Measurements from ENCODE around the gene MAPK8IP3.

Gene MAPK8IP3

GRCh38 chr16:1800701-1801100, 94.7 kb downstream of the MAPK8IP3 start:
- Histone ChIP-seq H2BK15ac (ENCODE audit: low read length) (no peak overlapping the region), H3K18ac (ENCODE audit: low read length) (no peak overlapping the region), H3K23ac (ENCODE audit: low read depth, low read length, poor library complexity) (no peak overlapping the region), H2BK120ac (ENCODE audit: low read depth, low read length) (no peak overlapping the region), H3K4me1 (ENCODE audit: control insufficient read depth in 2 of 2, insufficient read depth in 1 of 2, low read depth in 1 of 2, low read length in 2 of 2) (no peaks in the 10 kb centered on the region), H3K14ac (ENCODE audit: low read length) (no peak overlapping the region), H4K8ac (ENCODE audit: low read depth, low read length) (no peak overlapping the region), H2AK5ac (ENCODE audit: low read depth, low read length) (no peak overlapping the region), H3K27ac (replicated peaks; ENCODE audit: low read length) (no peak overlapping the region), H2AFZ (ENCODE audit: low read length) (no peak overlapping the region), H3K79me1 (ENCODE audit: low read depth, low read length) (no peaks in the 10 kb centered on the region), H3K27me3 (ENCODE audit: control insufficient read depth in 3 of 3, insufficient read depth in 3 of 3, low read depth in 1 of 3, low read length in 3 of 3) (no peaks in the 10 kb centered on the region), H3K36me3 (replicated peaks in 1 of 2; ENCODE audit: control insufficient read depth in 2 of 2, insufficient read depth in 2 of 2, low read length in 2 of 2) (peaks cover 2 to 7% of the 10 kb centered on the region in 2 donors), H3K9ac (ENCODE audit: low read depth, low read length, poor library complexity) (no peak overlapping the region), H3K9me3 (replicated peaks in 1 of 2; ENCODE audit: control insufficient read depth in 2 of 2, insufficient read depth in 1 of 2, low read depth in 1 of 2, low read length in 2 of 2) (peaks cover 5 to 14% of the 10 kb centered on the region in 2 donors), H2BK5ac (ENCODE audit: low read length) (no peak overlapping the region), H2BK12ac (ENCODE audit: low read length) (no peak overlapping the region), H3K4me3 (ENCODE audit: low read length in 2 of 2) (peak overlapping the region in 1 of 2 donors; percentile 3), H4K91ac (ENCODE audit: low read depth, low read length, poor library complexity) (no peak overlapping the region), H3K4me2 (ENCODE audit: insufficient read depth, low read length, poor library complexity, severe bottlenecking) (no peak overlapping the region), H3K4ac (ENCODE audit: low read length) (no peak overlapping the region)
- WGBS, 2 donors (ENCODE audit: extremely low coverage in 2 of 2, insufficient read length in 2 of 2, insufficient replicate concordance in 1 of 2) = no CpG with 5 or more reads among the region's 10 CpGs
- DNase-seq (ENCODE audit: low spot score) = no peak

DNA sequence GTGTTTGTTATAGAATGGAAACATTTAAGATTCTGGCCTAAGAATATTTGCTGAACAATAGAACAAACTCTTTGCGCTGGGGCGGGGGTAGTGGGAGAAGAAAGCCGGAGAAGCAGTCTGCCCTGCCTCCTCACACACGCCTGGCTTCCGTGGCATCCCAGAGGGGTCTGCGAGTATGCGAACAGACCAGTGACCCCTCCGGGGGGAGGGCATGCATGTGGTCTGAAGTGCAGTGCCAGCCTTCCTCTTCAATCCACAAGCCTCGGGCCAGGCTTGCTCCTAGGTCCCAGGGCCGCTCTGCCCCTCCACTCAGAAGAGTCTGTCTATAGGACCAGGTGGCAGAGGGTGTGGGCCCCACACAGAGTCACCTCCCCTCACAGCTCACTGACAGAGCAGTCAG, 101.6 kb downstream of the MAPK8IP3 start:
- Histone ChIP-seq H3K14ac (ENCODE audit: low read length) (no peak overlapping the region), H2BK5ac (ENCODE audit: low read length) (no peak overlapping the region), H3K18ac (ENCODE audit: low read length) (no peak overlapping the region), H3K9me3 (replicated peaks in 1 of 2; ENCODE audit: control insufficient read depth in 2 of 2, insufficient read depth in 1 of 2, low read depth in 1 of 2, low read length in 2 of 2) (no peaks in the 10 kb centered on the region), H3K27me3 (ENCODE audit: control insufficient read depth in 3 of 3, insufficient read depth in 3 of 3, low read depth in 1 of 3, low read length in 3 of 3) (no peaks in the 10 kb centered on the region), H2AFZ (ENCODE audit: low read length) (no peak overlapping the region), H4K8ac (ENCODE audit: low read depth, low read length) (peak overlapping the region; percentile 65), H3K4me1 (ENCODE audit: control insufficient read depth in 2 of 2, insufficient read depth in 1 of 2, low read depth in 1 of 2, low read length in 2 of 2) (no peaks in the 10 kb centered on the region), H3K36me3 (replicated peaks in 1 of 2; ENCODE audit: control insufficient read depth in 2 of 2, insufficient read depth in 2 of 2, low read length in 2 of 2) (peaks cover 21 to 42% of the 10 kb centered on the region in 2 donors), H2BK12ac (ENCODE audit: low read length) (no peak overlapping the region), H3K23ac (ENCODE audit: low read depth, low read length, poor library complexity) (no peak overlapping the region), H2AK5ac (ENCODE audit: low read depth, low read length) (no peak overlapping the region), H3K4me2 (ENCODE audit: insufficient read depth, low read length, poor library complexity, severe bottlenecking) (no peak overlapping the region), H3K27ac (replicated peaks; ENCODE audit: low read length) (no peak overlapping the region), H2BK120ac (ENCODE audit: low read depth, low read length) (no peak overlapping the region), H3K9ac (ENCODE audit: low read depth, low read length, poor library complexity) (no peak overlapping the region), H2BK15ac (ENCODE audit: low read length) (no peak overlapping the region), H3K4me3 (ENCODE audit: low read length in 2 of 2) (no peak overlapping the region), H4K91ac (ENCODE audit: low read depth, low read length, poor library complexity) (no peak overlapping the region), H3K79me1 (ENCODE audit: low read depth, low read length) (peaks cover 4% of the 10 kb centered on the region), H3K4ac (ENCODE audit: low read length) (no peak overlapping the region)
- DNase-seq (ENCODE audit: low spot score) = no peak
- WGBS, 2 donors (ENCODE audit: extremely low coverage in 2 of 2, insufficient read length in 2 of 2, insufficient replicate concordance in 1 of 2) = no CpG with 5 or more reads among the region's 10 CpGs

DNA sequence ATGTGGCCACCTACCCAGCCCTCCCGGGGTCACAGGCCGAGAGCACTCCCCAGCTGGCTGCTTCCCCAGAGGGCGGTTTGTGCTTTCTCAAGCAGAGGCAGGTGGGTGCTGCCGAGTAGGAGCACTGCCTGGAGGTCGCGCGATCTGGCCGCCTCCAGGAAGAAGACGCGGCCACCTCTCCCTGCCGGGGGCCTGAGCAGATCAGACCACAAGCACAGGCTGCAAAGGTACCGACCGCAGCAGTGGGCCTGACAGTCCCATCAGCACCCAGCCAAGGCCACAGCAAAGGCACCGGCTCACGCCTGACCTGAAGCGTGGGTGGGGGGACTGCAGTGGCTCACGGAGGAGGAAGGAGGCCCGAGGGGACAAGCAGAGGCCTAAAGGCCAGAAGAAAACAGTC, 102.7 kb downstream of the MAPK8IP3 start:
- H3K9ac ChIP-seq (ENCODE audit: low read depth, low read length, poor library complexity) = no peak overlapping the region
- peak overlapping the region; percentile 8 for H3K14ac ChIP-seq (ENCODE audit: low read length)
- no peak for DNase-seq (ENCODE audit: low spot score)
- H3K9me3 ChIP-seq (replicated peaks in 1 of 2; ENCODE audit: control insufficient read depth in 2 of 2, insufficient read depth in 1 of 2, low read depth in 1 of 2, low read length in 2 of 2) = no peaks in the 10 kb centered on the region
- H3K79me1 ChIP-seq (ENCODE audit: low read depth, low read length) = peaks cover 4% of the 10 kb centered on the region
- no peak overlapping the region for H2BK15ac ChIP-seq (ENCODE audit: low read length)
- no peak overlapping the region for H2BK120ac ChIP-seq (ENCODE audit: low read depth, low read length)
- no CpG with 5 or more reads among the region's 18 CpGs for WGBS, 2 donors (ENCODE audit: extremely low coverage in 2 of 2, insufficient read length in 2 of 2, insufficient replicate concordance in 1 of 2)
- H3K27ac ChIP-seq (replicated peaks; ENCODE audit: low read length) = no peak overlapping the region
- peaks cover 21 to 48% of the 10 kb centered on the region in 2 donors for H3K36me3 ChIP-seq (replicated peaks in 1 of 2; ENCODE audit: control insufficient read depth in 2 of 2, insufficient read depth in 2 of 2, low read length in 2 of 2)
- no peak overlapping the region for H2BK12ac ChIP-seq (ENCODE audit: low read length)
- no peaks in the 10 kb centered on the region for H3K4me1 ChIP-seq (ENCODE audit: control insufficient read depth in 2 of 2, insufficient read depth in 1 of 2, low read depth in 1 of 2, low read length in 2 of 2)
- no peaks in the 10 kb centered on the region for H3K27me3 ChIP-seq (ENCODE audit: control insufficient read depth in 3 of 3, insufficient read depth in 3 of 3, low read depth in 1 of 3, low read length in 3 of 3)
- H4K8ac ChIP-seq (ENCODE audit: low read depth, low read length) = no peak overlapping the region
- peak overlapping the region in 1 of 2 donors; percentile 10 for H3K4me3 ChIP-seq (ENCODE audit: low read length in 2 of 2)
- H2AK5ac ChIP-seq (ENCODE audit: low read depth, low read length) = no peak overlapping the region
- no peak overlapping the region for H3K23ac ChIP-seq (ENCODE audit: low read depth, low read length, poor library complexity)
- no peak overlapping the region for H2AFZ ChIP-seq (ENCODE audit: low read length)
- no peak overlapping the region for H3K18ac ChIP-seq (ENCODE audit: low read length)
- no peak overlapping the region for H3K4me2 ChIP-seq (ENCODE audit: insufficient read depth, low read length, poor library complexity, severe bottlenecking)
- peak overlapping the region; percentile 53 for H3K4ac ChIP-seq (ENCODE audit: low read length)
- no peak overlapping the region for H2BK5ac ChIP-seq (ENCODE audit: low read length)
- no peak overlapping the region for H4K91ac ChIP-seq (ENCODE audit: low read depth, low read length, poor library complexity)

DNA sequence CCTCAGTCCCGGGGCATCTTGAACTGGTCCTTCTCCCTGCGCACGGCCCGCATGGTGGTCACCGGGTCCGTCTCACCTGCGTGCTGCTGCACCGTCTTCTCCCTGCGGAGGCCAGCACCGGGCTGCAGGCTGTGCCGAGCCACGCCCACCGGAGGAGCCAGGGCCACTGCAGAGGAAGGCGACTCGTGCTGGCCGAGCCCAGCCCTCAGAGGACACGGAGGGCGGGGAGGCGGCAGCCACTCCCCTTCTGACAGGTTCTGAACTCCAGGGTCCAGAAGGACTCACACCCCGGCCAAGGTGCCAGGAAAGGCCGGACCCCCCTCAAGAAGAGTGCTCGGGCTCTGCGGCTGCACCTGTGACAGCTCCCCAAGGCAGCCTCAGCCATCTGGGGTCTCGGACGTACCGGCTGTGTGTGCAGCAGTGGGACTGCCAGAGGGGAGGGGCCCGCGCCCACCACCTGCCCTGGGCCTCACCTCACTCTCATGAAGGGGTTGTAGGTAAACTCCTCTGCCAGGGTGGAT, 103.3 kb downstream of the MAPK8IP3 start:
- Histone ChIP-seq H3K9ac (ENCODE audit: low read depth, low read length, poor library complexity) (peak overlapping the region; percentile 44), H3K27me3 (ENCODE audit: control insufficient read depth in 3 of 3, insufficient read depth in 3 of 3, low read depth in 1 of 3, low read length in 3 of 3) (no peaks in the 10 kb centered on the region), H3K4me1 (ENCODE audit: control insufficient read depth in 2 of 2, insufficient read depth in 1 of 2, low read depth in 1 of 2, low read length in 2 of 2) (no peaks in the 10 kb centered on the region), H3K4me2 (ENCODE audit: insufficient read depth, low read length, poor library complexity, severe bottlenecking) (no peak overlapping the region), H2AK5ac (ENCODE audit: low read depth, low read length) (no peak overlapping the region), H2BK120ac (ENCODE audit: low read depth, low read length) (no peak overlapping the region), H2BK5ac (ENCODE audit: low read length) (no peak overlapping the region), H4K8ac (ENCODE audit: low read depth, low read length) (no peak overlapping the region), H2AFZ (ENCODE audit: low read length) (no peak overlapping the region), H2BK12ac (ENCODE audit: low read length) (no peak overlapping the region), H3K27ac (replicated peaks; ENCODE audit: low read length) (no peak overlapping the region), H3K18ac (ENCODE audit: low read length) (no peak overlapping the region), H4K91ac (ENCODE audit: low read depth, low read length, poor library complexity) (no peak overlapping the region), H3K79me1 (ENCODE audit: low read depth, low read length) (peaks cover 4% of the 10 kb centered on the region), H3K23ac (ENCODE audit: low read depth, low read length, poor library complexity) (peak overlapping the region; percentile 80), H3K36me3 (replicated peaks in 1 of 2; ENCODE audit: control insufficient read depth in 2 of 2, insufficient read depth in 2 of 2, low read length in 2 of 2) (peaks cover 21 to 49% of the 10 kb centered on the region in 2 donors), H2BK15ac (ENCODE audit: low read length) (no peak overlapping the region), H3K4ac (ENCODE audit: low read length) (no peak overlapping the region), H3K14ac (ENCODE audit: low read length) (no peak overlapping the region), H3K4me3 (ENCODE audit: low read length in 2 of 2) (no peak overlapping the region), H3K9me3 (replicated peaks in 1 of 2; ENCODE audit: control insufficient read depth in 2 of 2, insufficient read depth in 1 of 2, low read depth in 1 of 2, low read length in 2 of 2) (no peaks in the 10 kb centered on the region)
- no peak for DNase-seq (ENCODE audit: low spot score)
- no CpG with 5 or more reads among the region's 28 CpGs for WGBS, 2 donors (ENCODE audit: extremely low coverage in 2 of 2, insufficient read length in 2 of 2, insufficient replicate concordance in 1 of 2)

Measured in neuronal stem cell (in vitro differentiated cells).